Fibroblast of the aortic adventitia (primary cell): ENCODE results near the gene PRIMA1. TPM values are rescaled to one million over a fixed set of nuclear protein-coding genes. Genes with fewer than 3 reads are reported as not detected.

Experiments
- DNase-seq: peaks from one replicate; pipeline ENCODE4 v3.0.0-alpha.2; 2010; ENCODE audit warnings: low read depth
- H3K4me3 ChIP-seq: 2 replicates; pipeline ENCODE4 v1.5.1; 2011; ENCODE audit warnings: low read depth, mild to moderate bottlenecking, control low read depth, low read length, moderate library complexity
- CTCF ChIP-seq: IDR thresholded peaks from 2 replicates; pipeline ENCODE4 v1.5.1; 2011; ENCODE audit warnings: mild to moderate bottlenecking, low read length, control low read depth, inconsistent platforms; ENCODE audit not compliant: insufficient read depth
- total RNA-seq: library from RNA; depleted of rRNA; stranded (reverse); fragments of >200 nt; gene quantifications from 2 replicates; pipeline ENCODE4 v1.2.3, GENCODE V29; 2012; ENCODE audit warnings: low replicate concordance

Gene PRIMA1
- total RNA-seq, 1 donor: not detected

DNA sequence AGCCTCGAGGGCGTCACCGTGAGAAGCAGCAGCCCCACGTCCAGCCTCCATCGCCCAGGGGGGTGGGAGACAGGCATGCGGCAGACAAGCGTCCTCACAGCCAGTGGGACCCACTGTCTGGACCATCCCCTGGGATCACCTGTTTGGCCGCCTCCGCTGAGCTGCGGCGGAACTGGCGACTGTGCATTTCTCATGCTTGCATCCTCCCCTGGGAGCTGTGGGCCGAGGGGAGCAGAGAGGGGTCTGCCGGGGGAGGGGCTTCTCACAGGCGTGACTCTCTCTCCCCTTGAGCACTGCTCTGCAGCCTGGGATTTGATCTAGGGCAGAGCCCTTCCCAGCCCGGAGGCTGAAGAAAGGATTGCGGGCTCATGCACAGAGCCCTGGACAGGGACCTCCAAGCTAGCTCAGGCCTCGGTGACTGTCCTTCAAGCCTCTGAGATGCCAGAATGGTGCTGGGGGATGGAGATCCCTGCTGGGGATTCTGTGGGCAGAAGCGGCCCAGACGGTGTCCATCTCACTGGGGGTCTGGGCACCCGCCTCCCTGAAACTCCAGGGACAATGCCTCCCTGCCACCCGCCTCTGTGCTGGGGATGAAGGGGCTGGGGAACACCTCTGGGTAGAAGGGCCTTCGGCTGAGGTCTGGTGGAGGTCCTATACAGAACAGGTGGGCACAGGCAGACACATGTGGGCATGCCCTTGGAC lies 61.1 kb downstream of the PRIMA1 start:
- H3K4me3 ChIP-seq: no peak overlapping the region
- DNase-seq: no peak
- no peak for TF ChIP-seq CTCF

DNA sequence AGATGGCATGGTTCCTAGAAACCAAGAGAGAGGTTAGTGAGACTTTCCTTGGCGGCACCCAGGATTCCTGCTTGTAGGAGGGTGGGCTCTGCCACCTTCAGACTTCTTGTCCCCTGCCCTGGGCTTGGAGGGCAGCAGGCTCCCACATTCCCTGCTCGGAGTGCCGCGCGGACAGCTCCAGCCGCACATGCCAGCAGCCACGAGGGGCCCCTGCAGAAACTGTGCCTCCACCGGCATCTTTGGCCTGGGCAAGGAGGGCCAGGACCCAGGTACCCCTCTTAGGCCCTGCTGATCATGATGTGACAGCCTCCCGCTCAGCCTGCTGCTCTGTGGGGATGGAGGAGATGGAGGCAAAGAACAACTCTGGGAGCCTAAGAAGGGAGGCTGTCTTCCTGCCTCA lies 62.3 kb downstream of the PRIMA1 start:
- no peak for DNase-seq
- TF ChIP-seq CTCF: no peak
- no peak overlapping the region for H3K4me3 ChIP-seq

GRCh38 chr14:93725002-93725582 lies 63.2 kb downstream of the PRIMA1 start:
- no peak for TF ChIP-seq CTCF
- H3K4me3 ChIP-seq: no peak overlapping the region
- no peak for DNase-seq

DNA sequence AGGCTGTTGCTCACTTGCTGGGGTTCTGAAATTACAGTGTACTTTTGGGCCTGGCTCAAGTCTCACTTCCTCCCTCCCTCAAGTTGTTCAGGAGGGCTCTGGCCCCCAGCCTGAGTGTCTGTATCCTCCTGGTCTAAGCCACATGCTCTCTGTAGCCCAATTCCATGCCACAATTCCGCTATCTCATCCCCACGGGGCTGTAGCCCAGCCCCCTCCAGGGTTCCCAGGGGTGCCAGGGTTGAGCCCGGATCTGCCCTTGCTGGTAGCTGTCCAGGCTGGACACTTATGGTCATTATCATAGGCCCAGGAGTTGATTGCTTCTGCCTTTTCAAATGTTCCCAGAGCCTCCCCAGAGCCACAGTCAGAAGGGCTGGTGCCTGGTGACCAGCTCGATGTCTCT lies 65.3 kb downstream of the PRIMA1 start:
- no peak for TF ChIP-seq CTCF
- DNase-seq: no peak
- H3K4me3 ChIP-seq: no peak overlapping the region

GRCh38 chr14:93720981-93721483 lies 67.3 kb downstream of the PRIMA1 start:
- DNase-seq: no peak
- H3K4me3 ChIP-seq: no peak overlapping the region
- TF ChIP-seq CTCF: no peak

DNA sequence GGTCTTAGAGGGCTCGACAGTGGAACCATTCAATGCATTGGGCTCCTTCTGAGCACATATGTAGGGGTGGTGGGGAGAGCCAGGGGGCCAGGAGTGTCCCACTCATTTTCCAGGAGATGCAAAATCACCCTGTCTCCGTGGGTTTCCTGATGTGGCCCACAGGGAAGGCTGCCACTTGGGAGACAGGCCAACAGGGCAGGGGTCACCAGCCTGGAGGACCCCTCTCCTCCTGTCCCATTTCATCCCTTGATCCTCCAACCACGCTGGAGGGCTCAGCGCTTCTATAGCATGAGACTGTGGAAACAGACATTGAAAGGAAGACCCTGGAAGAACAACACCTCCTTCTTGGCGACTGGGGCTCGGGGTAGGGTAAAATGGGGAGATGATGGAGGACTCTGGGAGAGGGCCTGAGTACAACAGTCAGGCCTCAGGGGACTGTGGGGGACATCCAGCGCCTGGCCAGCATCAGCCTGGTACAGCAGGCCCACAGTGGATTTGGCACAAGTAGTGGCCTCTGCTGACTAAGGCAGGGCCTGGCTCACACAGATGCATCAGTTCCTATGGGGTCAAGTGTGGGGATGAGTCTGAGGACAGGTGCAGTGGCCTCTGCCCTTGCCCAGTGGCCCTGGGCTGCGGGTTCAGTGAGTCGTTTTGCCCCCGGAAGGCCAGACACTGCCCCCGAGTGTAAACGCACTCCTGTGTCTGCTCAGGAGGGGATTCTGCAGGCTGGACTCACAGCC lies 68.0 kb downstream of the PRIMA1 start:
- H3K4me3 ChIP-seq: no peak overlapping the region
- no peak for TF ChIP-seq CTCF
- no peak for DNase-seq
